NB4 (cell line): ENCODE data around the gene ZDHHC22.

Source experiments
- DNase-seq: peaks from one replicate; pipeline ENCODE4 v3.0.0; 2010; ENCODE audit warnings: low read depth
- H3K4me3 ChIP-seq: one replicate; pipeline ENCODE4 v1.5.1; 2011; ENCODE audit warnings: mild to moderate bottlenecking, low read depth, low read length, moderate library complexity
- CTCF ChIP-seq: IDR thresholded peaks from one replicate; pipeline ENCODE4 v1.5.1; 2012; ENCODE audit warnings: low read depth, low read length
- MYC ChIP-seq: IDR thresholded peaks from 2 replicates; pipeline ENCODE4 v1.6.1; 2011; ENCODE audit warnings: low read depth, low read length
- POLR2A ChIP-seq: IDR thresholded peaks from 2 replicates; pipeline ENCODE4 v1.6.1; 2011; ENCODE audit warnings: mild to moderate bottlenecking; ENCODE audit not compliant: insufficient read length; ENCODE audit errors: extremely low read depth
- TF ChIP-seq, protein P1 (sequence below): IDR thresholded peaks from 2 replicates; pipeline ENCODE4 v1.6.1; 2011; ENCODE audit warnings: low read depth, low read length

ZDHHC22 gene

DNA sequence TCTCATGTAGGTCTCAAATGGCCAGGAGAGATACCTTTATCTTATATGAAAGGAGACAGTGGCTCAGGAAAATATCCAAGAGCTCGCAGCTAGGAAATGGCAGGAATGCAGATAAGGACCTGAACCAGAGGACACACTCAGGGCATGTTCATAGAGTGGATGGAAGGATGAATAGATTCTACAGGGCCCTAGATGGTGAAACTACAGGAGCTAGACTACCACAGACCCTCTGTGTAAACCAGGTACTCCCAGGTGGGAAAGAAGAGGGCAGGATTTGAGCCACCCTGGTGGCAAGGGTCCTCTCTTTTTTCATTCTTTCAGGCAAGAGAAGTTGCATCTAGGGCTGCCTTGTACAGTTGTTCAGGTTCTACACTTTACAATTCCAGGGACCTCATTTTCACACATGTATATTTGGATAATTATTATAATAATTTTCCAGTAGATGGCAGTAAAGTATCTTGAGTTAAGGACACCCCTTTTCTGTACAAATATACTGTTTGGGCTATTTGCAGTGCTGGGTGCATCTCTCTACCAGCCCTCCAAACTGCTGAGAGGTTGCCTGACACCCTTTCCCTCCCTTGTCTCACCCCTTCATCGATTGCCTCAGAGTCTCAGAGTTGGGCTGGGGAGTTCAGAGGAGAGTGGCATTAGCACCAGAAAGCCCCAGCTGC, 10.5 kb upstream of the ZDHHC22 start:
- TF ChIP-seq MYC (no peak), CTCF (no peak), POLR2A (no peak)
- TF ChIP-seq, protein P1, sequence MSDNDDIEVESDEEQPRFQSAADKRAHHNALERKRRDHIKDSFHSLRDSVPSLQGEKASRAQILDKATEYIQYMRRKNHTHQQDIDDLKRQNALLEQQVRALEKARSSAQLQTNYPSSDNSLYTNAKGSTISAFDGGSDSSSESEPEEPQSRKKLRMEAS, result no peak
- no peak overlapping the region for H3K4me3 ChIP-seq
- DNase-seq, result peak; percentile 54

DNA sequence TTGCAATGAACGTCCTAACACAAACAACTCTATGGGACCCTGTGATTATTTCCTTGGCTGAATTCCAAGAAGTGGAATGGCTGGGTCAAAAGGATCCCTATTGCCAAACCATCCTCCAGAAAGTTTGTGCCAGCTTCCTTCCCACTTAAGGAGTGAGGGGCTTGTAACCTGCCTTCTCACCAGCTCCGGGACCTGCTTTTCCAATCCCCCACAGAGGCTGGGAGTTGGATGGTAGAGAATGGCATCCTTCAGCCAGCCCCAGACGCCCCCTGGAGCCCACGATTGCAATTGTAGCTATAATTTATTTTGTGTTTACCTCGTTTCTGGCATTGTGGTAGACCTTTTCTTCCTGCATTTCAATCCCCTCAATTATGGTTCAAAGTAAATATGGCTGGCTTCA, 9.7 kb upstream of the ZDHHC22 start:
- TF ChIP-seq POLR2A, result no peak
- TF ChIP-seq, protein P1, result no peak
- TF ChIP-seq CTCF, result peak; percentile 69
- DNase-seq, result peak; percentile 28
- no peak overlapping the region for H3K4me3 ChIP-seq

- DNase-seq, result no peak
- H3K4me3 ChIP-seq, result no peak overlapping the region
- TF ChIP-seq, protein P1, result no peak
- TF ChIP-seq POLR2A, result no peak
- TF ChIP-seq MYC, result no peak
- no peak for TF ChIP-seq CTCF
Observed at GRCh38 chr14:77148510-77149231, 7.1 kb upstream of the ZDHHC22 start.

DNA sequence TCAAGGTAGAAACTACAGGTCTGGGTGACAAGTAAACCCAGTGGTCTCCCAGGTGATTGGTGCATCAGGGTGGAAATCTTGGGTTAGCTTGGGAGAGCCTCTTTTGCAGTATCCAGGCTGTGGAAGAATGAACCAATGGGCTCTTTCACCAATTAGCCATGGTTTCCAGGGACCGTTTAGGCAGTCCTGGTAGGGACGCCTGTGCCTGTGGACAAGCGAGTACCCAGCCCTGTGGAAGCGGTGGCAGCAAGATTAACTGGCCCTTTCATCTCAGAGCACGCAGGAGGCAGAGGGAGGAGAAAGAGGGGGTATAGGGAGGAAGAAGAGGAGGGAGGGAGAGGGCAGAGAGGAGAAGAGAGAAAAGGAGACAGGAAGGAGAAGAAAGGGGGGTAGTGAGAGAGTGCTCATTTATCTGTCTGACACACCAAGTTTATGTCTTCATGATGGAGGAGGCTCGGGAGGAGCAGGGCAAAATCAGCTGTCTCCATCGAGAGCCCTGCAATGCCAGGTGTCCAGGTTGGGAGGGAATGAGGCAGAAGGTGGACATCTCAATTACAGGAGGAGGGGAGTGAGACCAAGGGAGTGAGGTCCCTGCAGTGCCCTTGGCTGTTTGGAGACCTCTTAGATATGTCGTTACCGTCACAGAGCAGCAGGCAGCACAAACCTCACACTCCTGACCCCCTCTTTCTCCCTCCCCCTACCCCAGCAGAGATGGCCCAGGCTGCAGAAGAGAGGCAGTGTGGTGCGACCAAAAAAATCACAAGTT, 4.6 kb upstream of the ZDHHC22 start:
- no peak overlapping the region for H3K4me3 ChIP-seq
- DNase-seq, result no peak
- TF ChIP-seq, protein P1, result no peak
- TF ChIP-seq CTCF (no peak), POLR2A (no peak), MYC (no peak)

DNA sequence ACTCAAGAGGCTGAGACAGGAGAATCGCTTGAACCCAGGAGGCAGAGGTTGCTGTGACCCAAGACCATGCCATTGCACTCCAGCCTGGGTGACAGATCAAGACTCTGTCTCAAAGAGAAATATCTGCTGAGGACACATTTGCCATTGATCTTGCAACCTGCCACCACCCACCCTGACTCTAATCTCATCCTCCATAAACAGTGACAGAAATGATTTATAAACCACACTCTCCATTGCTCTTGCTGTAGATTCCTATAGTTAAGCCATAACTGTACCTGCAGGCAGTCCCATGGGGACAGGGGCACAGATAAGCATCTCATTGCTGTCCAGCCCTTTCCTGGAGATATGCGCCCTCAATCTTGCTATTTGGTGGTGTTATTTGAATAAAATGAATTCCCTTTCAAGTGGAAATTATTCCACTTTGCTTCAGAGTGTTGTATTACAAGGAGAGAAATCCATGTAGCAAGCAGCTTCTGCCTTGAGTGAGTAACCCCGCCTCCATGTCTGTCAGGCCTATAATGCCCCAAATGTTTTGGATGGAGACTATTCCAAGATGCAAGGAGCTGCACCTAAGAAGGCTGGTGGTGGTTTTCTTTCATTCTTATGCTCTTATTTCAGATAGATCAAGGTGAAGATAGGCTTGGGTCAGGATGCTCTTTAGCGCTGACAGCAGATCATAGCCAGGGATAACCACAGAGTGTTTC, 3.0 kb upstream of the ZDHHC22 start:
- H3K4me3 ChIP-seq, result no peak overlapping the region
- no peak for DNase-seq
- TF ChIP-seq MYC (no peak), POLR2A (no peak), CTCF (no peak)
- TF ChIP-seq, protein P1, result no peak
